HepG2 (cell line): ENCODE data around the gene CHADL. TPM values are rescaled to one million over a fixed set of nuclear protein-coding genes. Genes with fewer than 3 reads are reported as not detected.

Experiments used
- ATF6 ChIP-seq: sonication (generic); formaldehyde crosslinking; conservative IDR thresholded peaks from 2 replicates; pipeline ENCODE4 v1.4.0; 2020; ENCODE audit warnings: missing genetic modification reagents
- CENPX ChIP-seq: sonication (generic); formaldehyde crosslinking; IDR thresholded peaks from 2 replicates; pipeline ENCODE4 v1.9.0; 2021; ENCODE audit warnings: mild to moderate bottlenecking, missing genetic modification reagents, moderate library complexity
- DR1 ChIP-seq: sonication (generic); formaldehyde crosslinking; IDR thresholded peaks from 2 replicates; pipeline ENCODE4 v1.8.0; 2021; ENCODE audit warnings: mild to moderate bottlenecking, missing genetic modification reagents, inconsistent platforms
- KDM5B ChIP-seq: sonication (generic); formaldehyde crosslinking; IDR thresholded peaks from 2 replicates; pipeline ENCODE4 v1.4.0; 2020; ENCODE audit warnings: missing genetic modification reagents, mild to moderate bottlenecking, borderline replicate concordance
- KMT2B ChIP-seq: IDR thresholded peaks from 2 replicates; pipeline ENCODE4 v1.6.1; 2016; ENCODE audit warnings: missing genetic modification reagents, missing compliant biosample characterization
- MAFK ChIP-seq, 2 experiments: IDR thresholded peaks in 1 of 2; conservative IDR thresholded peaks in 1 of 2; 2 replicates each; pipeline ENCODE4 v1.6.1; 2011; ENCODE audit warnings: improper control_type of control experiment in 2 of 2, low read length in 2 of 2
- MEIS1 ChIP-seq: sonication (generic); formaldehyde crosslinking; IDR thresholded peaks from 2 replicates; pipeline ENCODE4 v1.9.0; 2021; ENCODE audit warnings: mild to moderate bottlenecking, missing genetic modification reagents, moderate library complexity, borderline replicate concordance
- MXD4 ChIP-seq: IDR thresholded peaks from 2 replicates; pipeline ENCODE4 v1.6.1; 2016; ENCODE audit warnings: mild to moderate bottlenecking, missing biosample characterization, missing genetic modification reagents
- ONECUT2 ChIP-seq: sonication (generic); formaldehyde crosslinking; IDR thresholded peaks from 2 replicates; pipeline ENCODE4 v1.4.0; 2020; ENCODE audit warnings: missing genetic modification reagents
- POLR2G ChIP-seq: fragments of 200-400 bp; formaldehyde crosslinking; IDR thresholded peaks from 2 replicates; pipeline ENCODE4 v1.6.1; 2018; ENCODE audit warnings: mild to moderate bottlenecking, low read depth, low read length, moderate library complexity
- RFX3 ChIP-seq: IDR thresholded peaks from 2 replicates; pipeline ENCODE4 v1.6.1; 2016; ENCODE audit warnings: missing biosample characterization, missing genetic modification reagents
- ZBED4 ChIP-seq: sonication (generic); formaldehyde crosslinking; IDR thresholded peaks from 2 replicates; pipeline ENCODE4 v1.4.0; 2020; ENCODE audit warnings: missing genetic modification reagents, borderline replicate concordance
- ZBTB10 ChIP-seq: sonication (generic); formaldehyde crosslinking; IDR thresholded peaks from 2 replicates; pipeline ENCODE4 v1.4.0; 2020; ENCODE audit warnings: missing genetic modification reagents, borderline replicate concordance
- ZBTB26 ChIP-seq: IDR thresholded peaks from 2 replicates; pipeline ENCODE4 v1.6.1; 2016; ENCODE audit warnings: missing compliant biosample characterization, missing genetic modification reagents, borderline replicate concordance
- ZFP62 ChIP-seq: sonication (generic); formaldehyde crosslinking; IDR thresholded peaks from 2 replicates; pipeline ENCODE4 v1.4.0; 2020; ENCODE audit warnings: missing genetic modification reagents
- ZNF10 ChIP-seq: sonication (generic); formaldehyde crosslinking; IDR thresholded peaks from 2 replicates; pipeline ENCODE4 v1.4.0; 2020; ENCODE audit warnings: mild to moderate bottlenecking, low read depth, missing genetic modification reagents, borderline replicate concordance
- ZNF256 ChIP-seq: sonication (generic); formaldehyde crosslinking; conservative IDR thresholded peaks from 2 replicates; pipeline ENCODE4 v1.4.0; 2020; ENCODE audit warnings: missing genetic modification reagents
- ZNF34 ChIP-seq: sonication (generic); formaldehyde crosslinking; IDR thresholded peaks from 2 replicates; pipeline ENCODE4 v1.4.0; 2020; ENCODE audit warnings: mild to moderate bottlenecking, missing genetic modification reagents, borderline replicate concordance
- polyA plus RNA-seq, 8 experiments: library from polyadenylated mRNA; depleted of rRNA in 3 of 8; stranded (reverse) in 7 of 8; unstranded in 1 of 8; fragments of >200 nt; fragmentation: Illumina TruSeq in 4 of 8; extraction: Trizol in 4 of 8; gene quantifications; 2 replicates each; pipeline versions ENCODE4 v1.2.1 to v1.2.3, GENCODE V29; 2011 to 2016; ENCODE audit warnings: low read depth in 4 of 8, missing spikeins in 1 of 8, mixed read lengths in 1 of 8; ENCODE audit not compliant: insufficient read depth in 1 of 8
- total RNA-seq, 5 experiments: library from RNA; depleted of rRNA; stranded (reverse); fragments of >200 nt; fragmentation: Illumina TruSeq; extraction: Trizol; gene quantifications; 2 replicates each; pipeline ENCODE4 v1.2.3, GENCODE V29; 2016; ENCODE audit warnings: low read depth in 1 of 5

Gene CHADL
- total and polyA plus RNA-seq, 2 of the 13 experiments (the other 11 are each of a cell fraction or from before 2014, with no cell fraction given): 2.8 to 8.1 TPM

GRCh38 chr22:41288245-41288946 is 47.7 kb upstream of the CHADL start (continued):
- peak; percentile 83 for TF ChIP-seq POLR2G
- TF ChIP-seq KMT2B (CRISPR knock-in tag): no peak; the same call in 1 of the 2 replicates
- peak; percentile 67; the same call in 1 of the 2 replicates for TF ChIP-seq ZBTB26 (CRISPR knock-in tag)
- no peak for TF ChIP-seq KDM5B (CRISPR knock-in tag)
- TF ChIP-seq ZBED4 (CRISPR knock-in tag): peak; percentile 64; the same call in 1 of the 2 replicates
- TF ChIP-seq ZNF10 (CRISPR knock-in tag): no peak
- TF ChIP-seq MEIS1 (CRISPR knock-in tag): no peak
- no peak for TF ChIP-seq ZNF34
- TF ChIP-seq ZNF256 (CRISPR knock-in tag): no peak
- no peak for TF ChIP-seq ATF6 (CRISPR knock-in tag)
- TF ChIP-seq ZBTB10 (CRISPR knock-in tag): no peak
- TF ChIP-seq ZFP62 (CRISPR knock-in tag): no peak
- no peak for TF ChIP-seq CENPX (CRISPR knock-in tag)
- TF ChIP-seq MAFK (conservative IDR thresholded peaks at IDR 0.05 in 1 of 2, IDR thresholded peaks at IDR 0.05 in 1 of 2; ENCODE audit: low read length in 2 of 2): no peak
- TF ChIP-seq ONECUT2 (CRISPR knock-in tag): no peak
- no peak for TF ChIP-seq RFX3 (CRISPR knock-in tag)
- TF ChIP-seq DR1 (CRISPR knock-in tag): no peak
- 0 out of 2 replicates have a peak, but pooled peaks have one; percentile 9 for TF ChIP-seq MXD4
